ENCODE measurements around the gene HS3ST2. TPM values are rescaled to one million over a fixed set of nuclear protein-coding genes. Genes with fewer than 3 reads are reported as not detected.

HS3ST2 gene
- total and polyA plus RNA-seq, 2 of the 8 experiments (the other 6 are each of a cell fraction or from before 2014, with no cell fraction given) = 1.7 to 3.7 TPM

DNA sequence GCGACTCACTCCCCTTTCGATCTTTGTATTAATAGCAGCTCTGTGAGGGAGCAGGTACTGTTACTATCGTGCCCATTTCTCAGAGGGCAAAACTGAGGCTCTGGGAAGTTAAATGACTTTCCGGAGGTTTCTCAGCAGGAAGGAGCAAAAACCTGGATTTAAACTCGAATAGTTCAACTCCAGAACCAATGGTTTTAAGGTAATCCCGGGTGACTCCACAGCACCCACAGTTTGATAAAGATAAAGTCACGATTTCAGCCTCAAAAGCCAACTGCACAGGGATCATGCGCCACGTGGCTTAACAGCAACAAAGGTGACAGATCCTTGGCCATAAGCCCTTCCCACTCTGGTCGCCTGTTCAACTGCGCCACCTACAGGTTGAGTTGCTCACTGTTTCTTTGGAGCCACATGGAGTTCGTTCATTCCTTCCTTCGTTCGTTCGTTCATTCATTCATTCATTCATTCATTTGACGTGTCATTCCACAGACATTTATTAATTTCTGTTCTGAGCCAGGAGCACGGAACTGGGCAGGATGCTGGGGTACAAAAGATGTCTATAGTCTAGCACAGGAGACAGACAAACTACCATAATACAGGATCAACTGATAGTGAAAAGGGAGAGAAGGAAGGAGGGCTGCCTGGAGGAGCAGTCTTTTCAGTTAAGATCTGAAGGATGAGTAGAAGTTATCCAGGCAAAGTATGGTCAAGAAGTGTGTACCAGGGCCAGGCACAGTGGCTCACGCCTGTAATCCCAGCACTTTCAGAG, 134.8 kb downstream of the HS3ST2 start:
- Histone ChIP-seq H3K18ac (ENCODE audit: extremely low read depth, low read length) (peak overlapping the region; percentile 53; the same call in 1 of the 2 replicates), H3K4me2 (ENCODE audit: insufficient read depth in 1 of 2, low read depth in 2 of 2, low read length in 2 of 2) (no peak overlapping the region; a peak in 1 of 4 replicates), H2BK120ac (replicated peaks; ENCODE audit: low read depth, low read length) (no peak overlapping the region), H3K79me1 (ENCODE audit: low read depth, low read length) (no peaks in the 10 kb centered on the region), H3K14ac (ENCODE audit: insufficient read length) (no peak overlapping the region), H3K36me3 (ENCODE audit: control insufficient read depth in 2 of 4, insufficient read depth in 4 of 4, low read length in 3 of 4) (no peaks in the 10 kb centered on the region), H3K9ac (replicated peaks in 1 of 4; ENCODE audit: extremely low read depth in 1 of 4, low read depth in 3 of 4, low read length in 3 of 4) (no peak overlapping the region), H3K23me2 (ENCODE audit: low read depth, low read length) (no peaks in the 10 kb centered on the region; the same call in none of the 2 replicates), H4K5ac (ENCODE audit: insufficient read length, low read depth, low read length) (no peak overlapping the region), H2BK12ac (ENCODE audit: low read depth, low read length) (peak overlapping the region; percentile 60; the same call in 1 of the 2 replicates), H4K8ac (ENCODE audit: extremely low read depth, insufficient read depth, low read length) (no peak overlapping the region), H2BK5ac (ENCODE audit: low read depth, low read length) (no peak overlapping the region), H3K56ac (replicated peaks; ENCODE audit: insufficient read length, low read depth, low read length) (no peak overlapping the region), H4K91ac (replicated peaks; ENCODE audit: insufficient read length, low read length) (no peak overlapping the region), H3K27ac (ENCODE audit: low read depth, low read length) (no peak overlapping the region), H3K4ac (replicated peaks; ENCODE audit: insufficient read length, low read depth, low read length) (no peak overlapping the region), H3K79me2 (ENCODE audit: control insufficient read depth in 1 of 2, insufficient read depth in 2 of 2, low read length in 2 of 2) (no peaks in the 10 kb centered on the region), H4K20me1 (replicated peaks in 1 of 2; ENCODE audit: control insufficient read depth in 1 of 2, insufficient read depth in 2 of 2, low read length in 2 of 2) (no peaks in the 10 kb centered on the region), H3K4me1 (replicated peaks in 1 of 4; ENCODE audit: control insufficient read depth in 3 of 4, insufficient read depth in 4 of 4, low read length in 3 of 4) (peaks cover 0 to 8% (median 3%) of the 10 kb centered on the region in 4 experiments; a peak in 3 of 7 replicates), H3K9me3 (ENCODE audit: insufficient read depth in 2 of 2, low read depth in 1 of 2, low read length in 1 of 2) (no peaks in the 10 kb centered on the region), H3K4me3 (ENCODE audit: extremely low read depth in 1 of 4, insufficient read depth in 2 of 4, low read depth in 3 of 4, low read length in 4 of 4) (no peak overlapping the region), H2BK20ac (ENCODE audit: low read length) (no peak overlapping the region), H2AFZ (ENCODE audit: low read length) (no peak overlapping the region), H2BK15ac (ENCODE audit: low read length) (no peak overlapping the region), H3K27me3 (replicated peaks in 1 of 4; ENCODE audit: control insufficient read depth in 3 of 4, extremely low read depth in 1 of 4, insufficient read depth in 3 of 4, low read length in 3 of 4) (peaks cover 0 to 9% (median 3%) of the 10 kb centered on the region in 4 experiments; a peak in 4 of 7 replicates), H3K23ac (ENCODE audit: insufficient read length) (no peak overlapping the region), H2AK5ac (ENCODE audit: low read depth, low read length) (no peak overlapping the region)
- POLR2A ChIA-PET (ENCODE audit: partially characterized antibody) = interaction anchor here (1.1 kb wide), 1 partner anchor 50 kb away, joined by 3 read pairs; no protein-coding TSS in a partner anchor
- CTCF ChIA-PET (ENCODE audit: partially characterized antibody) = interaction anchor here (0.6 to 10.8 kb wide), 22 partner anchors 12 to 294 kb away, joined by 3 to 110 read pairs (median 4); no protein-coding TSS in a partner anchor
- DNase-seq (ENCODE audit: low read depth in 1 of 2, low spot score in 2 of 2) (peak; percentile 56 to 92), FAIRE-seq (peak; percentile 100)
- WGBS, 2 experiments (ENCODE audit: extremely low coverage in 1 of 2, insufficient coverage in 1 of 2, insufficient read length in 1 of 2, insufficient replicate concordance in 2 of 2, low coverage in 1 of 2, low lambda C conversion rate in 2 of 2, missing lambda C conversion rate in 1 of 2) = 44% methylated on average over 18 of the region's 18 CpGs; no CpG with 5 or more reads in 1 of the 2 experiments
- TF ChIP-seq KDM4A (IDR thresholded peaks at IDR 0.05; ENCODE audit: low read depth, low read length, severe bottlenecking) (no peak), RXRA (IDR thresholded peaks at IDR 0.05; ENCODE audit: insufficient read depth, low read depth, low read length) (no peak), SIN3A (conservative IDR thresholded peaks at IDR 0.05 in 1 of 2, IDR thresholded peaks at IDR 0.05 in 1 of 2; ENCODE audit: low read depth in 1 of 2, low read length in 2 of 2) (peak; percentile 90 to 98; a peak in 2 of 4 replicates), CREB1 (IDR thresholded peaks at IDR 0.05) (no peak)
- TF ChIP-seq, protein P1, sequence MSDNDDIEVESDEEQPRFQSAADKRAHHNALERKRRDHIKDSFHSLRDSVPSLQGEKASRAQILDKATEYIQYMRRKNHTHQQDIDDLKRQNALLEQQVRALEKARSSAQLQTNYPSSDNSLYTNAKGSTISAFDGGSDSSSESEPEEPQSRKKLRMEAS (IDR thresholded peaks at IDR 0.05) = peak; percentile 99
- TF ChIP-seq, protein P2, sequence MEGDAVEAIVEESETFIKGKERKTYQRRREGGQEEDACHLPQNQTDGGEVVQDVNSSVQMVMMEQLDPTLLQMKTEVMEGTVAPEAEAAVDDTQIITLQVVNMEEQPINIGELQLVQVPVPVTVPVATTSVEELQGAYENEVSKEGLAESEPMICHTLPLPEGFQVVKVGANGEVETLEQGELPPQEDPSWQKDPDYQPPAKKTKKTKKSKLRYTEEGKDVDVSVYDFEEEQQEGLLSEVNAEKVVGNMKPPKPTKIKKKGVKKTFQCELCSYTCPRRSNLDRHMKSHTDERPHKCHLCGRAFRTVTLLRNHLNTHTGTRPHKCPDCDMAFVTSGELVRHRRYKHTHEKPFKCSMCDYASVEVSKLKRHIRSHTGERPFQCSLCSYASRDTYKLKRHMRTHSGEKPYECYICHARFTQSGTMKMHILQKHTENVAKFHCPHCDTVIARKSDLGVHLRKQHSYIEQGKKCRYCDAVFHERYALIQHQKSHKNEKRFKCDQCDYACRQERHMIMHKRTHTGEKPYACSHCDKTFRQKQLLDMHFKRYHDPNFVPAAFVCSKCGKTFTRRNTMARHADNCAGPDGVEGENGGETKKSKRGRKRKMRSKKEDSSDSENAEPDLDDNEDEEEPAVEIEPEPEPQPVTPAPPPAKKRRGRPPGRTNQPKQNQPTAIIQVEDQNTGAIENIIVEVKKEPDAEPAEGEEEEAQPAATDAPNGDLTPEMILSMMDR (IDR thresholded peaks at IDR 0.05; ENCODE audit: control extremely low read depth in 1 of 3, insufficient read depth in 1 of 3, low read depth in 1 of 3, low read length in 3 of 3) = peak; percentile 73 to 99 (median 88)
- TF ChIP-seq, protein P3, sequence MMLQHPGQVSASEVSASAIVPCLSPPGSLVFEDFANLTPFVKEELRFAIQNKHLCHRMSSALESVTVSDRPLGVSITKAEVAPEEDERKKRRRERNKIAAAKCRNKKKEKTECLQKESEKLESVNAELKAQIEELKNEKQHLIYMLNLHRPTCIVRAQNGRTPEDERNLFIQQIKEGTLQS (IDR thresholded peaks at IDR 0.05; ENCODE audit: insufficient read depth, low read depth, low read length) = peak; percentile 19; the same call in 1 of the 2 replicates
